ENCODE data around the gene ADNP. TPM values are rescaled to one million over a fixed set of nuclear protein-coding genes. Genes with fewer than 3 reads are reported as not detected.

Gene ADNP
- polyA plus RNA-seq, 1 experiment, result 10.6 TPM

- DNase-seq (ENCODE audit: low read depth), result no peak
- CTCF ChIA-PET, result interaction anchor here (0.6 to 1.5 kb wide), 3 partner anchors 10 to 438 kb away, joined by 3 to 6 read pairs (median 3); no protein-coding TSS in a partner anchor
- POLR2A ChIA-PET, result no interaction called here
- H3K27me3 ChIP-seq (ENCODE audit: control insufficient read depth, insufficient read depth, low read length), result no peaks in the 10 kb centered on the region
- peaks cover 21% of the 10 kb centered on the region for H3K36me3 ChIP-seq (ENCODE audit: control insufficient read depth, insufficient read depth, low read length)
- H3K4me3 ChIP-seq (ENCODE audit: low read depth, low read length), result no peak overlapping the region
- no peak for TF ChIP-seq CTCF (IDR thresholded peaks at IDR 0.05; ENCODE audit: insufficient read depth, low read depth, low read length)
Observed at GRCh38 chr20:50898475-50898874, 32.8 kb downstream of the ADNP start.

- no peak for DNase-seq (ENCODE audit: low read depth)
- Histone ChIP-seq H3K36me3 (ENCODE audit: control insufficient read depth, insufficient read depth, low read length) (peaks cover 27% of the 10 kb centered on the region), H3K4me3 (ENCODE audit: low read depth, low read length) (no peak overlapping the region), H3K27me3 (ENCODE audit: control insufficient read depth, insufficient read depth, low read length) (no peaks in the 10 kb centered on the region)
- no peak for TF ChIP-seq CTCF (IDR thresholded peaks at IDR 0.05; ENCODE audit: insufficient read depth, low read depth, low read length)
- POLR2A ChIA-PET, result no interaction called here
- CTCF ChIA-PET, result interaction anchor here (1.9 to 2.4 kb wide), 2 partner anchors 34 to 101 kb away, joined by 6 to 11 read pairs; partner anchors contain the start of gene BCAS4
Observed at GRCh38 chr20:50895111-50895830, 36.0 kb downstream of the ADNP start.

- ChIA-PET CTCF (interaction anchor here (1.4 kb wide), 1 partner anchor 36 kb away, joined by 3 read pairs; no protein-coding TSS in a partner anchor), POLR2A (no interaction called here)
- TF ChIP-seq CTCF (IDR thresholded peaks at IDR 0.05; ENCODE audit: insufficient read depth, low read depth, low read length), result no peak
- H3K27me3 ChIP-seq (ENCODE audit: control insufficient read depth, insufficient read depth, low read length), result no peaks in the 10 kb centered on the region
- no peak overlapping the region for H3K4me3 ChIP-seq (ENCODE audit: low read depth, low read length)
- H3K36me3 ChIP-seq (ENCODE audit: control insufficient read depth, insufficient read depth, low read length), result peaks cover 27% of the 10 kb centered on the region
- no peak for DNase-seq (ENCODE audit: low read depth)
Observed at GRCh38 chr20:50893620-50894019, 37.6 kb downstream of the ADNP start.

- no peaks in the 10 kb centered on the region for H3K27me3 ChIP-seq (ENCODE audit: control insufficient read depth, insufficient read depth, low read length)
- H3K36me3 ChIP-seq (ENCODE audit: control insufficient read depth, insufficient read depth, low read length), result peaks cover 19% of the 10 kb centered on the region
- DNase-seq (ENCODE audit: low read depth), result no peak
- H3K4me3 ChIP-seq (ENCODE audit: low read depth, low read length), result no peak overlapping the region
- no peak for TF ChIP-seq CTCF (IDR thresholded peaks at IDR 0.05; ENCODE audit: insufficient read depth, low read depth, low read length)
- ChIA-PET CTCF (interaction anchor here (0.8 to 2.0 kb wide), 5 partner anchors 9 to 98 kb away, joined by 3 to 5 read pairs (median 3); partner anchors contain the start of gene BCAS4), POLR2A (interaction anchor here (0.6 kb wide), 1 partner anchor 73 kb away, joined by 9 read pairs; no protein-coding TSS in a partner anchor)
Observed at GRCh38 chr20:50892394-50892793, 38.8 kb downstream of the ADNP start.

- ChIA-PET CTCF (interaction anchor here (1.1 to 2.0 kb wide), 6 partner anchors 9 to 97 kb away, joined by 3 to 6 read pairs (median 4); partner anchors contain the start of gene BCAS4), POLR2A (no interaction called here)
- TF ChIP-seq CTCF (IDR thresholded peaks at IDR 0.05; ENCODE audit: insufficient read depth, low read depth, low read length), result no peak
- no peaks in the 10 kb centered on the region for H3K27me3 ChIP-seq (ENCODE audit: control insufficient read depth, insufficient read depth, low read length)
- H3K36me3 ChIP-seq (ENCODE audit: control insufficient read depth, insufficient read depth, low read length), result peaks cover 17% of the 10 kb centered on the region
- no peak overlapping the region for H3K4me3 ChIP-seq (ENCODE audit: low read depth, low read length)
- DNase-seq (ENCODE audit: low read depth), result no peak
Observed at GRCh38 chr20:50891138-50891537, 40.1 kb downstream of the ADNP start.

All from BJ (cell line).